Sigmoid colon (tissue), 7 donors: ENCODE data around the gene STRIP2. TPM values are rescaled to one million over a fixed set of nuclear protein-coding genes. Genes with fewer than 3 reads are reported as not detected.

Source experiments
- DNase-seq: peaks from one replicate; pipeline ENCODE4 v3.0.0-alpha.2; 2019
- H3K27ac ChIP-seq, 4 donors: fragments of 200-600 bp; sonication (generic); one replicate each; pipeline ENCODE4 v1.5.1; 2016 to 2019; ENCODE audit warnings: mild to moderate bottlenecking in 1 of 4
- H3K27me3 ChIP-seq, 3 donors: fragments of 200-600 bp; sonication (generic); one replicate each; pipeline ENCODE4 v1.5.1; 2019; ENCODE audit warnings: mild to moderate bottlenecking in 1 of 3
- H3K36me3 ChIP-seq, 4 donors: fragments of 200-600 bp; sonication (generic); one replicate each; pipeline ENCODE4 v1.5.1; 2016 to 2019
- H3K4me1 ChIP-seq, 4 donors: fragments of 200-600 bp; sonication (generic); one replicate each; pipeline ENCODE4 v1.5.1; 2017 to 2019
- H3K4me3 ChIP-seq, 4 donors: fragments of 200-600 bp; sonication (generic); one replicate each; pipeline ENCODE4 v1.5.1; 2017 to 2019; ENCODE audit warnings: mild to moderate bottlenecking in 2 of 4, moderate library complexity in 1 of 4
- H3K9me3 ChIP-seq, 4 donors: fragments of 200-600 bp in 3 of 4; sonication (generic) in 3 of 4; one replicate each; pipeline versions ENCODE4 v1.5.1 to v1.6.1; 2013 to 2019
- CTCF ChIP-seq, 4 experiments: fragments of 450-650 bp in 3 of 4; fragments of 200-600 bp in 1 of 4; IDR thresholded peaks; one replicate each; pipeline ENCODE4 v1.5.1; 2016 to 2019; ENCODE audit warnings: antibody characterized with exemption in 4 of 4, mild to moderate bottlenecking in 3 of 4, moderate library complexity in 2 of 4
- EP300 ChIP-seq, 4 donors: sonication (generic); formaldehyde crosslinking; IDR thresholded peaks; one replicate each; pipeline ENCODE4 v1.6.1; 2017; ENCODE audit warnings: antibody characterized with exemption in 4 of 4
- POLR2A ChIP-seq, 2 donors: fragments of 450-650 bp; IDR thresholded peaks; one replicate each; pipeline ENCODE4 v1.6.1; 2016; ENCODE audit warnings: antibody characterized with exemption in 2 of 2, mild to moderate bottlenecking in 2 of 2, moderate library complexity in 2 of 2
- POLR2AphosphoS5 ChIP-seq, 4 donors: sonication (generic); formaldehyde crosslinking; IDR thresholded peaks; one replicate each; pipeline ENCODE4 v1.6.1; 2017; ENCODE audit warnings: antibody characterized with exemption in 4 of 4
- WGBS, 2 donors: extraction: QIAGEN DNeasy Blood & Tissue Kit; methylation state at CpG; one replicate each; pipeline ENCODE4 v1.1.7; 2013; 5-methylcytosine and 5-hydroxymethylcytosine counted together
- intact Hi-C: fragments of 100-400 bp; cut with DNase I; formaldehyde crosslinking; loops from one replicate; pipeline ENCODE4 v1.15.1; 2023
- polyA plus RNA-seq, 3 donors: library from polyadenylated mRNA; stranded (reverse); fragments of 200-250 nt; gene quantifications; one replicate each; pipeline ENCODE4 v1.2.3, GENCODE V29; 2013
- total RNA-seq, 4 donors: library from RNA; depleted of rRNA; stranded (reverse); fragments of >200 nt; gene quantifications; one replicate each; pipeline ENCODE4 v1.1.0, GENCODE V29; 2016
- donor health status: healthy with polysubstance abuse.
- donor health status: Bipolar disorder and iron deficiency.
- donor health status: healthy.

The STRIP2 gene
- total and polyA plus RNA-seq, 7 donors, result 0.49 to 4.4 (median 1.0) TPM; not detected in 1

- Histone ChIP-seq H3K4me3 (no peak overlapping the region), H3K4me1 (no peaks in the 10 kb centered on the region), H3K27me3 (no peaks in the 10 kb centered on the region), H3K36me3 (no peaks in the 10 kb centered on the region), H3K9me3 (no peaks in the 10 kb centered on the region), H3K27ac (no peak overlapping the region)
- intact Hi-C loops, result no loop called here
- WGBS, 2 donors, result 68 to 76% methylated on average over 1 of the region's 1 CpG
- TF ChIP-seq EP300 (IDR thresholded peaks at IDR 0.05) (no peak), POLR2A (IDR thresholded peaks at IDR 0.05) (no peak), POLR2AphosphoS5 (IDR thresholded peaks at IDR 0.05) (no peak), CTCF (IDR thresholded peaks at IDR 0.05) (no peak)
- DNase-seq, result no peak
These were observed 61.8 kb downstream of the STRIP2 start for GRCh38 chr7:129495987-129496386.

DNA sequence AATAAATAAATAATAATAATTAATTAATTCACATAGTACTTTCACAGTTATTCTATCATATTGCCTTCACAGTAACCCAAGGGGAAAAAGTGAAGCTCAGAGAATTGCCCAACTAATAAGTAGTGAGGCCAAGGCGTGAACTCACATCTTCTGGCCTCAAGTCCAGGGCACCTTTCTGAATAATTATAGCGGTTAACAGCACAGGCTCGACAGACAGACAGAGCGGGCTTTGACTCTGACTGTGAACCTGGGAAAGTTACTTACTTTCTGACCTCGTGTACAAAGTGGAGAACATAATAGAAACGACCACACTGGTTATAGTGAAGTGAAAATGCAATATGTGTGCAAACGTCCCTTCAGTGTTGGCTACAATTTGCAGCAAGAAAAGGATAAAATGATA lies 62.4 kb downstream of the STRIP2 start:
- intact Hi-C loops, result no loop called here
- TF ChIP-seq EP300 (IDR thresholded peaks at IDR 0.05) (no peak), CTCF (IDR thresholded peaks at IDR 0.05) (no peak), POLR2AphosphoS5 (IDR thresholded peaks at IDR 0.05) (no peak), POLR2A (IDR thresholded peaks at IDR 0.05) (no peak)
- no peak for DNase-seq
- Histone ChIP-seq H3K36me3 (no peaks in the 10 kb centered on the region), H3K27ac (no peak overlapping the region), H3K27me3 (peaks cover 0 to 3% (median 0%) of the 10 kb centered on the region in 3 donors), H3K9me3 (no peaks in the 10 kb centered on the region), H3K4me1 (peaks cover 0 to under 1% (median 0%) of the 10 kb centered on the region in 4 donors), H3K4me3 (no peak overlapping the region)
- WGBS, 2 donors, result 72 to 74% methylated on average over 7 of the region's 7 CpGs

- H3K4me3 ChIP-seq, result no peak overlapping the region
- peaks cover 0 to 5% (median 0%) of the 10 kb centered on the region in 4 donors for H3K4me1 ChIP-seq
- TF ChIP-seq POLR2A (IDR thresholded peaks at IDR 0.05) (no peak), CTCF (IDR thresholded peaks at IDR 0.05) (no peak), EP300 (IDR thresholded peaks at IDR 0.05) (no peak), POLR2AphosphoS5 (IDR thresholded peaks at IDR 0.05) (no peak)
- intact Hi-C loops, result no loop called here
- no peaks in the 10 kb centered on the region for H3K36me3 ChIP-seq
- WGBS, 2 donors, result 87 to 90% methylated on average over 4 of the region's 4 CpGs
- no peak overlapping the region for H3K27ac ChIP-seq
- peaks cover 0 to 4% (median 0%) of the 10 kb centered on the region in 3 donors for H3K27me3 ChIP-seq
- no peak for DNase-seq
- H3K9me3 ChIP-seq, result no peaks in the 10 kb centered on the region
These were observed 62.9 kb downstream of the STRIP2 start for GRCh38 chr7:129497156-129497555.

DNA sequence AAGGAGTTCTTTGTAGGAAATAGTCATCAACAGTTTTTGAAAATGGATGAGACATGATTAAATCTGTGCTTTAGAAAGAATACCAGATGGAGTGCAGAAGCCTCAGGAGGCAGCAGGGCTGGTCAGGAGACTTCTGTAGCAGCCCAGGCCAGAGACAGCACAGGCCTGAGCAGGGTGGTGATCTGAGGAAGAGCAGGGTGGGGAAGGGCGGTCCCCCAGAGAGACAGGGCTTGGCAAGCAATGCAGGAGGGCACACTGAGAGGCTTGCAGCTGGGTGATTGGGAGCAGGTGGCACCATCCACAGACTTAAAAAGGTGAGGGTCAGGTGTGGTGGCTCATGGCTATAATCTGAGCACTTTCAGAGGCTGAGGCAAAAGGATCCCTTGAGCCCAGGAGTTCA lies 63.8 kb downstream of the STRIP2 start:
- WGBS, 2 donors, result 98 to 100% methylated on average over 1 of the region's 1 CpG
- peaks cover 0 to 14% (median 6%) of the 10 kb centered on the region in 4 donors for H3K4me1 ChIP-seq
- DNase-seq, result no peak
- no peak overlapping the region for H3K27ac ChIP-seq
- no peaks in the 10 kb centered on the region for H3K9me3 ChIP-seq
- intact Hi-C loops, result no loop called here
- no peaks in the 10 kb centered on the region for H3K36me3 ChIP-seq
- no peak overlapping the region for H3K4me3 ChIP-seq
- peaks cover 0 to 11% (median 0%) of the 10 kb centered on the region in 3 donors for H3K27me3 ChIP-seq
- TF ChIP-seq POLR2A (IDR thresholded peaks at IDR 0.05), result no peak
- no peak for TF ChIP-seq CTCF (IDR thresholded peaks at IDR 0.05)
- no peak for TF ChIP-seq EP300 (IDR thresholded peaks at IDR 0.05)
- no peak for TF ChIP-seq POLR2AphosphoS5 (IDR thresholded peaks at IDR 0.05)

DNA sequence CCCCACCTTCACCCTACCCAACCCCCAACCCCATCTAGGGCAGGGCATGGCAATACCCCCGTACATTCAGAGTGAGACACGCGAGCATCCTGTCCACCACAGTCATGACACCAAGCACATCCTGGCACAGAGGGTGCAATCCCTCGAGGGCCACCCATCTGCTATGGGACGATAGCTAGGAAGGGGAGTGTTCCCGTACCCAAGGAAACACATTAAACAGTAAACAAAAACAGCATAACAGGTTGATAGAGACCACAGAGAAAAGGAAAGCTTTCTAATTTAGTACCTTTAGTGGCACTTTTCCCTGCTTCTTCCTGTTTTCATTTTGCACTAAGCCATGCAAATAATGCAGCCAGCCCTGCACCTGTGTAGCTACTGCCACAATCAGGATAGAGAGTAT lies 65.8 kb downstream of the STRIP2 start:
- no peaks in the 10 kb centered on the region for H3K9me3 ChIP-seq
- 67 to 75% methylated on average over 6 of the region's 6 CpGs for WGBS, 2 donors
- peaks cover 0 to 16% (median 0%) of the 10 kb centered on the region in 3 donors for H3K27me3 ChIP-seq
- H3K4me1 ChIP-seq, result peaks cover 0 to 17% (median 8%) of the 10 kb centered on the region in 4 donors
- H3K36me3 ChIP-seq, result no peaks in the 10 kb centered on the region
- no peak overlapping the region for H3K4me3 ChIP-seq
- TF ChIP-seq EP300 (IDR thresholded peaks at IDR 0.05) (no peak), POLR2AphosphoS5 (IDR thresholded peaks at IDR 0.05) (no peak), POLR2A (IDR thresholded peaks at IDR 0.05) (no peak), CTCF (IDR thresholded peaks at IDR 0.05) (no peak)
- intact Hi-C loops, result no loop called here
- DNase-seq, result no peak
- H3K27ac ChIP-seq, result no peak overlapping the region
